Liver (tissue), 9 donors: ENCODE data around the gene KCNJ12. TPM values are rescaled to one million over a fixed set of nuclear protein-coding genes. Genes with fewer than 3 reads are reported as not detected.

ENCODE experiments used
- DNase-seq: peaks from one replicate; pipeline ENCODE4 v3.0.0-alpha.2; 2017; ENCODE audit warnings: low spot score
- H3K27ac ChIP-seq, 2 donors: one replicate each; pipeline ENCODE4 v1.7.0; 2013; ENCODE audit warnings: inconsistent platforms in 2 of 2, low read length in 2 of 2, control low read depth in 1 of 2, low read depth in 1 of 2, mild to moderate bottlenecking in 1 of 2
- H3K27me3 ChIP-seq, 4 donors: one replicate each; pipeline versions ENCODE4 v1.6.1 to v1.7.0; 2013; ENCODE audit warnings: low read length in 3 of 4, inconsistent platforms in 1 of 4, mild to moderate bottlenecking in 1 of 4, moderate library complexity in 1 of 4; ENCODE audit not compliant: control insufficient read depth in 4 of 4, insufficient read depth in 4 of 4
- H3K36me3 ChIP-seq, 4 donors: one replicate each; pipeline versions ENCODE4 v1.6.1 to v1.7.0; 2013; ENCODE audit warnings: low read length in 3 of 4, mild to moderate bottlenecking in 3 of 4, low read depth in 1 of 4, moderate library complexity in 1 of 4; ENCODE audit not compliant: control insufficient read depth in 4 of 4, insufficient read depth in 3 of 4
- H3K4me1 ChIP-seq, 4 donors: one replicate each; pipeline versions ENCODE4 v1.6.1 to v1.7.0; 2013; ENCODE audit warnings: low read length in 3 of 4, mild to moderate bottlenecking in 3 of 4, moderate library complexity in 1 of 4; ENCODE audit not compliant: control insufficient read depth in 4 of 4, insufficient read depth in 4 of 4
- H3K4me3 ChIP-seq, 3 donors: one replicate each; pipeline versions ENCODE4 v1.6.1 to v1.7.0; 2013; ENCODE audit warnings: low read length in 3 of 3, control low read depth in 1 of 3, low read depth in 1 of 3, mild to moderate bottlenecking in 1 of 3
- H3K9ac ChIP-seq, 2 donors: one replicate each; pipeline ENCODE4 v1.7.0; 2013; ENCODE audit warnings: low read length in 2 of 2, mild to moderate bottlenecking in 2 of 2, moderate library complexity in 2 of 2, control low read depth in 1 of 2, low read depth in 1 of 2
- H3K9me3 ChIP-seq, 4 donors: one replicate each; pipeline versions ENCODE4 v1.6.1 to v1.7.0; 2013; ENCODE audit warnings: low read length in 3 of 4; ENCODE audit not compliant: control insufficient read depth in 4 of 4
- ATF3 ChIP-seq: IDR thresholded peaks from 2 replicates; pipeline ENCODE4 v1.6.1; 2016; ENCODE audit warnings: antibody characterized with exemption
- CTCF ChIP-seq: fragments of 150-350 bp; IDR thresholded peaks from 2 replicates; pipeline ENCODE4 v1.5.1; 2017; ENCODE audit warnings: improper control_type of control experiment, low read depth, low read length; ENCODE audit not compliant: missing input control
- EGR1 ChIP-seq, 2 donors: IDR thresholded peaks; 2 replicates each; pipeline ENCODE4 v1.6.1; 2016 to 2018; ENCODE audit warnings: antibody characterized with exemption in 2 of 2, low read depth in 2 of 2
- FOXA1 ChIP-seq: IDR thresholded peaks from 2 replicates; pipeline ENCODE4 v1.6.1; 2016; ENCODE audit warnings: antibody characterized with exemption
- FOXA2 ChIP-seq: IDR thresholded peaks from 2 replicates; pipeline ENCODE4 v1.6.1; 2016; ENCODE audit warnings: antibody characterized with exemption
- GABPA ChIP-seq, 2 donors: IDR thresholded peaks in 1 of 2; conservative IDR thresholded peaks in 1 of 2; 2 replicates each; pipeline ENCODE4 v1.6.1; 2016; ENCODE audit warnings: antibody characterized with exemption in 2 of 2, mild to moderate bottlenecking in 1 of 2, moderate library complexity in 1 of 2
- HNF4A ChIP-seq, 2 donors: conservative IDR thresholded peaks; 2 replicates each; pipeline ENCODE4 v1.6.1; 2016; ENCODE audit warnings: antibody characterized with exemption in 2 of 2, mild to moderate bottlenecking in 2 of 2
- HNF4G ChIP-seq: IDR thresholded peaks from 2 replicates; pipeline ENCODE4 v1.6.1; 2016; ENCODE audit warnings: antibody characterized with exemption
- JUND ChIP-seq, 2 donors: IDR thresholded peaks; 2 replicates each; pipeline ENCODE4 v1.6.1; 2016; ENCODE audit warnings: antibody characterized with exemption in 2 of 2
- MAX ChIP-seq: IDR thresholded peaks from 2 replicates; pipeline ENCODE4 v1.6.1; 2016; ENCODE audit warnings: antibody characterized with exemption
- NR2F2 ChIP-seq: IDR thresholded peaks from 2 replicates; pipeline ENCODE4 v1.6.1; 2016; ENCODE audit warnings: antibody characterized with exemption
- RAD21 ChIP-seq, 2 donors: IDR thresholded peaks; 2 replicates each; pipeline ENCODE4 v1.6.1; 2016; ENCODE audit warnings: antibody characterized with exemption in 2 of 2, mild to moderate bottlenecking in 2 of 2
- REST ChIP-seq: IDR thresholded peaks from 2 replicates; pipeline ENCODE4 v1.6.1; 2016; ENCODE audit warnings: antibody characterized with exemption, mild to moderate bottlenecking
- RXRA ChIP-seq, 2 donors: IDR thresholded peaks; 2 replicates each; pipeline ENCODE4 v1.6.1; 2017 to 2018; ENCODE audit warnings: antibody characterized with exemption in 2 of 2, mild to moderate bottlenecking in 1 of 2
- SP1 ChIP-seq: IDR thresholded peaks from 2 replicates; pipeline ENCODE4 v1.6.1; 2018; ENCODE audit warnings: antibody characterized with exemption, mild to moderate bottlenecking
- TAF1 ChIP-seq: conservative IDR thresholded peaks from 2 replicates; pipeline ENCODE4 v1.6.1; 2016; ENCODE audit warnings: antibody characterized with exemption, mild to moderate bottlenecking
- YY1 ChIP-seq: IDR thresholded peaks from 2 replicates; pipeline ENCODE4 v1.6.1; 2016; ENCODE audit warnings: antibody characterized with exemption, mild to moderate bottlenecking
- ZBTB33 ChIP-seq: IDR thresholded peaks from 2 replicates; pipeline ENCODE4 v1.6.1; 2016; ENCODE audit warnings: antibody characterized with exemption
- WGBS: extraction: QIAGEN DNeasy Blood & Tissue Kit; methylation state at CpG from one replicate; pipeline ENCODE4 v1.1.7; 2013; 5-methylcytosine and 5-hydroxymethylcytosine counted together
- polyA plus RNA-seq, 2 donors: library from polyadenylated mRNA; stranded (reverse) in 1 of 2; unstranded in 1 of 2; fragments of 200-250 nt in 1 of 2; fragments of >200 nt in 1 of 2; fragmentation: Nextera tagmentation in 1 of 2; extraction: Ambion mirVana in 1 of 2; gene quantifications; one replicate each; pipeline versions ENCODE4 v1.2.1 to v1.2.3, GENCODE V29; 2013 to 2015
- total RNA-seq, 2 donors: library from RNA; depleted of rRNA; stranded (reverse); fragments of >200 nt; gene quantifications; one replicate each; pipeline ENCODE4 v1.2.3, GENCODE V29; 2014
- donor health status: healthy.
- donor health status: healthy.
- donor health status: healthy.
- donor health status: healthy.
- donor health status: healthy.

KCNJ12 gene
- total and polyA plus RNA-seq, 4 donors, result 0.25 to 0.67 (median 0.38) TPM

- no peaks in the 10 kb centered on the region for H3K9me3 ChIP-seq
- TF ChIP-seq HNF4A (conservative IDR thresholded peaks at IDR 0.05), result no peak
- TF ChIP-seq RAD21 (IDR thresholded peaks at IDR 0.05), result no peak
- TF ChIP-seq MAX, result no peak
- no peak for TF ChIP-seq NR2F2
- no peak for TF ChIP-seq FOXA2
- TF ChIP-seq EGR1 (IDR thresholded peaks at IDR 0.05; ENCODE audit: low read depth in 2 of 2), result no peak
- no peak for TF ChIP-seq CTCF
- TF ChIP-seq ZBTB33, result no peak
- no peak for TF ChIP-seq ATF3
- TF ChIP-seq RXRA (IDR thresholded peaks at IDR 0.05), result no peak
- TF ChIP-seq HNF4G, result no peak
- no peak for TF ChIP-seq SP1
- DNase-seq, result no peak
- WGBS, result 74% methylated on average over 10 of the region's 10 CpGs
- H3K9ac ChIP-seq, result no peak overlapping the region
- no peak overlapping the region for H3K4me3 ChIP-seq
- H3K27ac ChIP-seq, result no peak overlapping the region
- H3K36me3 ChIP-seq, result no peaks in the 10 kb centered on the region
- H3K4me1 ChIP-seq, result no peaks in the 10 kb centered on the region
- no peaks in the 10 kb centered on the region for H3K27me3 ChIP-seq
These were observed 49.2 kb downstream of the KCNJ12 start for GRCh38 chr17:21425321-21425720.

GRCh38 chr17:21425736-21426135 lies 49.6 kb downstream of the KCNJ12 start:
- Histone ChIP-seq H3K4me1 (no peaks in the 10 kb centered on the region), H3K9ac (no peak overlapping the region), H3K4me3 (no peak overlapping the region), H3K9me3 (no peaks in the 10 kb centered on the region), H3K27ac (no peak overlapping the region), H3K27me3 (no peaks in the 10 kb centered on the region), H3K36me3 (no peaks in the 10 kb centered on the region)
- DNase-seq, result no peak
- TF ChIP-seq GABPA (IDR thresholded peaks at IDR 0.05 in 1 of 2, conservative IDR thresholded peaks at IDR 0.05 in 1 of 2) (no peak), TAF1 (no peak), YY1 (no peak), FOXA1 (no peak), FOXA2 (no peak), ATF3 (no peak), EGR1 (IDR thresholded peaks at IDR 0.05; ENCODE audit: low read depth in 2 of 2) (no peak), NR2F2 (no peak), MAX (no peak), RAD21 (IDR thresholded peaks at IDR 0.05) (no peak), CTCF (no peak), ZBTB33 (no peak), RXRA (IDR thresholded peaks at IDR 0.05) (no peak), HNF4G (no peak), REST (no peak), SP1 (no peak), JUND (IDR thresholded peaks at IDR 0.05) (no peak), HNF4A (conservative IDR thresholded peaks at IDR 0.05) (no peak)
- WGBS, result 46% methylated on average over 4 of the region's 4 CpGs
